ENCODE results near the gene NR6A1. TPM values are rescaled to one million over a fixed set of nuclear protein-coding genes. Genes with fewer than 3 reads are reported as not detected.

Gene NR6A1
- total RNA-seq, 1 donor from 2014 or later: 0.92 TPM

DNA sequence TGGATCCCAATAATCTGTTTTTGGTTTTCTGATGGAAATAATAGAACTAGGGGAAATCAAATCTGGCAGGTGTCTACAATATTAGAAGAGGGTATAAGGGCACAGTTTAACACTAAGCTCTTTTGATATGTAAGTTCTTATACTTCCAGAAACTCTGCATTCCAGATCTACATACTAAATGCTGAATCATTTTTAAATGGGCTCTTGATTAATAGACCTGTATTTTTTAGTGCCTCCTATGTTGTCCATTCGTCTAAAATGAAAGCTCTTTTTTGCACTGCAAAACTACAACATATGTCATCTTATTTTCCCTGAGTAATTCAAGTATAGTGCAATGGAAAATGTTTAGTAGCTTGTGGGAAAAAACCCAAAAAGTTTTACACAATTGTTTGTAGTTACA lies 44.2 kb downstream of the NR6A1 start:
- Histone ChIP-seq H3K27me3 (ENCODE audit: control insufficient read depth, insufficient read depth, low read length) (no peaks in the 10 kb centered on the region), H3K36me3 (ENCODE audit: control insufficient read depth, insufficient read depth, low read length) (no peaks in the 10 kb centered on the region), H3K4me3 (ENCODE audit: low read depth, low read length) (no peak overlapping the region)
- TF ChIP-seq, protein P1, sequence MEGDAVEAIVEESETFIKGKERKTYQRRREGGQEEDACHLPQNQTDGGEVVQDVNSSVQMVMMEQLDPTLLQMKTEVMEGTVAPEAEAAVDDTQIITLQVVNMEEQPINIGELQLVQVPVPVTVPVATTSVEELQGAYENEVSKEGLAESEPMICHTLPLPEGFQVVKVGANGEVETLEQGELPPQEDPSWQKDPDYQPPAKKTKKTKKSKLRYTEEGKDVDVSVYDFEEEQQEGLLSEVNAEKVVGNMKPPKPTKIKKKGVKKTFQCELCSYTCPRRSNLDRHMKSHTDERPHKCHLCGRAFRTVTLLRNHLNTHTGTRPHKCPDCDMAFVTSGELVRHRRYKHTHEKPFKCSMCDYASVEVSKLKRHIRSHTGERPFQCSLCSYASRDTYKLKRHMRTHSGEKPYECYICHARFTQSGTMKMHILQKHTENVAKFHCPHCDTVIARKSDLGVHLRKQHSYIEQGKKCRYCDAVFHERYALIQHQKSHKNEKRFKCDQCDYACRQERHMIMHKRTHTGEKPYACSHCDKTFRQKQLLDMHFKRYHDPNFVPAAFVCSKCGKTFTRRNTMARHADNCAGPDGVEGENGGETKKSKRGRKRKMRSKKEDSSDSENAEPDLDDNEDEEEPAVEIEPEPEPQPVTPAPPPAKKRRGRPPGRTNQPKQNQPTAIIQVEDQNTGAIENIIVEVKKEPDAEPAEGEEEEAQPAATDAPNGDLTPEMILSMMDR (IDR thresholded peaks at IDR 0.05; ENCODE audit: insufficient read depth, low read length, poor library complexity, severe bottlenecking): no peak
- no peak for DNase-seq (ENCODE audit: low read depth)

DNA sequence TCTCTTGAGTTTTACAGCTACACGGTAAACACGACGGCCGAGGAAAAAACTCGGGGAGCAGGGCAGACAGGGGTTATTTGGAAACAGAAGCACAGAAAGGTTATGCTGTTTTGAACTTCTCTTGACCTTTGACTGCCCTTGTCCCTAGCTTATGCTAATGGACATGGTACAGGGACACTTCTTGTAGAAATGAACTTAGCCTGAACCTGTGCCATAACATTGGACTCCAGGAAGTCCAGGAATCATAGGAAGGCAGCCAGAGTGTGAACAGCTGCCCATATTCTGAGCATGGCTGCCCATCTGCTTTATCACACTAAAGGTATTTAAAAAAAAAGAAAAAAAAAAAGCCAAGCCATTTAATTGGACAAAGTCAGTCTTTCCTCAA lies 46.1 kb downstream of the NR6A1 start:
- TF ChIP-seq, protein P1 (IDR thresholded peaks at IDR 0.05; ENCODE audit: insufficient read depth, low read length, poor library complexity, severe bottlenecking): no peak
- H3K36me3 ChIP-seq (ENCODE audit: control insufficient read depth, insufficient read depth, low read length): no peaks in the 10 kb centered on the region

DNA sequence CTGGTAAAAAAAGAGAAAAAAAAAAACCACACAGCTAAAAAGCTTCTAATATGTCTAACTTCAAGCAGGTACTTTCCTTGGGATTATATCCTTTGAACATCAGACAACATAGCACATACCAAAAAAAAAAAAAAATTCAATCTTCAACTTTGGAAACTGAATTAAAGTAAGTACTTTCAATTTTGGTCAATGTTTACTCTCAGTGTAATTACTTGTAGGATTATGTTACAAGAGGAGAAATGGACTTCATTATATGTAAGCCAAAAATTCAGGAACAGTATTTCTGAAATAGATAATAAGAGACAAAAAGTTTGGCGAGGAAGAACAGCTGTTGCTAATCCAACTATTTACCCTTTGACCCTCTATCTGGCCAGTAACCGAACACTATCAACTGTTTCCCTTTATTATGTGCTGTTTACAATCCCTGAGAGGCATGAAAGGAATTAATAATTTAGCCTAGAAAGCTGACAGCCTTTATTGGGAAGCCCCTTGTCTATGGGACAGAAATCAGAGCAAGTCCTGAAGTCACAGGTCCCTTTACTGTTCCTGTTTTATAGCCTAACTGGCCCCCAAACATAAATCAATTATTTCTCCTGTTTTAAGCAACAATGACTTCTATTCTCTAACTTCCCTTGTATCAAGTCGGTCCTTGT lies 46.6 kb downstream of the NR6A1 start:
- Histone ChIP-seq H3K4me3 (ENCODE audit: low read depth, low read length) (no peak overlapping the region), H3K36me3 (ENCODE audit: control insufficient read depth, insufficient read depth, low read length) (no peaks in the 10 kb centered on the region), H3K27me3 (ENCODE audit: control insufficient read depth, insufficient read depth, low read length) (no peaks in the 10 kb centered on the region)
- TF ChIP-seq, protein P1 (IDR thresholded peaks at IDR 0.05; ENCODE audit: insufficient read depth, low read length, poor library complexity, severe bottlenecking): no peak
- DNase-seq (ENCODE audit: low read depth): no peak

More for the DNA sequence above, 46.1 kb downstream of the NR6A1 start:
- no peak overlapping the region for H3K4me3 ChIP-seq (ENCODE audit: low read depth, low read length)
- DNase-seq (ENCODE audit: low read depth): no peak
- H3K27me3 ChIP-seq (ENCODE audit: control insufficient read depth, insufficient read depth, low read length): no peaks in the 10 kb centered on the region

DNA sequence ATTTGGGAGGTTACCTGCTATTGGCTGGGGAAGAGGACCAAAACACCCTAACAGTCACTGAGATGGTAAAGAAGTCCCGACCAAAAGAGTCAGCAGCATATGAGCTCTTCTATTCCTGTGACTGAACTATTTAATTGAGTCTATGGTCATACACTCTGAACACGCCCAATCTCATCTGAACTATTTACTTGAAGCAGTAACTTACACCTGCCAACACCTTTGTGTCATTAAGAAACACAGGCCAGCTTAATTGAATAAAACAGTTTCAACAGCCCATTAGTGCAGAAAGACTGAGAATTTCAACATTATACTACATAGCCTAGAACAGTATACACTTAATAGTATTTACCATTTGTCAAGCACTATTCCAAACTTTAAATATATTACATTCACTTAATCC lies 47.8 kb downstream of the NR6A1 start:
- no peaks in the 10 kb centered on the region for H3K27me3 ChIP-seq (ENCODE audit: control insufficient read depth, insufficient read depth, low read length)
- no peak overlapping the region for H3K4me3 ChIP-seq (ENCODE audit: low read depth, low read length)
- no peaks in the 10 kb centered on the region for H3K36me3 ChIP-seq (ENCODE audit: control insufficient read depth, insufficient read depth, low read length)
- TF ChIP-seq, protein P1 (IDR thresholded peaks at IDR 0.05; ENCODE audit: insufficient read depth, low read length, poor library complexity, severe bottlenecking): no peak
- DNase-seq (ENCODE audit: low read depth): no peak

DNA sequence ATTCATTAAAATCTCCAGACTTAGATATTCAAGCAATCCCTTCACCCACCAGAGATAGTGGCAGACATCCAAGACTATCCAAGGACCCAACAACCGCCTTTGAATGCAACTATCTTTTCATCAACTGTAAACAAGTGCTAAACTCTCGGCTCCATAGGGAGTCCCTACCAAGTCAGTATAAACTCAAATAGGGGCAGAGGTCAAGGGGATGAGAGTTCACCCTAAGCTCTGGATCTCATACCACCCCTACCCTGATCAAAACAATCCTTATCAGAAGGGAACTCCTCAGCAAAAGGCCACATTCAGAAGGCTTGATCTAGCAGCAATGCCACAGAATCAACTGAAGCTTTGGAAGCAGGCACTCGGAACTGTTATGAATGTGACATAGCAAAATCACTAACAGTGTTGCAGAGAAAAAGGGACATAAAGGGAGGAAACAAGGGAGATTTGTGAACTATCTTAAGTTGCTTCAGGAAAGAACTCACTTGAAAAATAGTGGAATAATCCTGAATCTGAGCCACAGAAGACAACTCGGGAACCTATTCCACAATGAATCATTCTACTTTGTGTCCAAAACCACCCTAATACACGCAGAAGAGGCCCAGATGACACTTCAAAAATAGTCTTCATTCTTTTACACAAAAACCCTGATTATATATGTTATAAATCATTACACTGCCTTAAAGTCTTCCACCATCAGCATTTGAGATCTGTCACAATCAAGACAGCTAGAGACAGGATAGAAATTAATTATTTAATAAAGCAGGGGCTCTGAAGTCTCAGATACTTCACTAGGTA lies 49.8 kb downstream of the NR6A1 start:
- no peaks in the 10 kb centered on the region for H3K27me3 ChIP-seq (ENCODE audit: control insufficient read depth, insufficient read depth, low read length)
- no peak for DNase-seq (ENCODE audit: low read depth)
- no peak overlapping the region for H3K4me3 ChIP-seq (ENCODE audit: low read depth, low read length)
- H3K36me3 ChIP-seq (ENCODE audit: control insufficient read depth, insufficient read depth, low read length): no peaks in the 10 kb centered on the region
- TF ChIP-seq, protein P1 (IDR thresholded peaks at IDR 0.05; ENCODE audit: insufficient read depth, low read length, poor library complexity, severe bottlenecking): no peak
